Muscle of leg (tissue), 11 donors: Measurements from ENCODE around the gene MFSD8. TPM values are rescaled to one million over a fixed set of nuclear protein-coding genes. Genes with fewer than 3 reads are reported as not detected.
"Not testable (repeated sequence)": the region's sequence is repeated elsewhere in the genome, so short reads cannot be mapped to it uniquely, and the experiment has no call there.

Experiments used
- DNase-seq: peaks from one replicate; pipeline ENCODE4 v3.0.0; 2013
- H3K27ac ChIP-seq: one replicate; pipeline ENCODE4 v1.5.1; 2013; ENCODE audit warnings: mild to moderate bottlenecking, low read length, control low read depth
- H3K27me3 ChIP-seq: one replicate; pipeline ENCODE4 v1.6.1; 2013; ENCODE audit warnings: low read length; ENCODE audit not compliant: control insufficient read depth, insufficient read depth
- H3K36me3 ChIP-seq: one replicate; pipeline ENCODE4 v1.6.1; 2013; ENCODE audit warnings: low read length; ENCODE audit not compliant: control insufficient read depth, insufficient read depth
- H3K4me1 ChIP-seq: one replicate; pipeline ENCODE4 v1.6.1; 2013; ENCODE audit warnings: low read length; ENCODE audit not compliant: control insufficient read depth, insufficient read depth
- H3K4me3 ChIP-seq: one replicate; pipeline ENCODE4 v1.5.1; 2013; ENCODE audit warnings: low read length, control low read depth
- H3K9me3 ChIP-seq: replicated peaks from 2 replicates; pipeline ENCODE4 v1.6.1; 2013; ENCODE audit warnings: low read depth, low read length; ENCODE audit not compliant: control insufficient read depth
- WGBS: methylation state at CpG from one replicate; pipeline ENCODE4 v1.1.5; 2013; ENCODE audit warnings: missing lambda C conversion rate; ENCODE audit not compliant: insufficient coverage; 5-methylcytosine and 5-hydroxymethylcytosine counted together
- polyA plus RNA-seq, 8 donors: library from polyadenylated mRNA; unstranded; fragments of 120-200 nt; gene quantifications; one replicate each; pipeline versions ENCODE4 v1.2.1 to v1.2.3, GENCODE V29; 2013; ENCODE audit warnings: inconsistent platforms in 1 of 8, low replicate concordance in 1 of 8; ENCODE audit not compliant: insufficient read length in 8 of 8, insufficient read depth in 1 of 8
- total RNA-seq: library from RNA; stranded (reverse); fragments of 120-200 nt; gene quantifications from one replicate; pipeline ENCODE4 v1.2.4, GENCODE V29; 2013

The MFSD8 gene
- total and polyA plus RNA-seq, 9 donors, result 12.5 to 22.8 (median 15.7) TPM

DNA sequence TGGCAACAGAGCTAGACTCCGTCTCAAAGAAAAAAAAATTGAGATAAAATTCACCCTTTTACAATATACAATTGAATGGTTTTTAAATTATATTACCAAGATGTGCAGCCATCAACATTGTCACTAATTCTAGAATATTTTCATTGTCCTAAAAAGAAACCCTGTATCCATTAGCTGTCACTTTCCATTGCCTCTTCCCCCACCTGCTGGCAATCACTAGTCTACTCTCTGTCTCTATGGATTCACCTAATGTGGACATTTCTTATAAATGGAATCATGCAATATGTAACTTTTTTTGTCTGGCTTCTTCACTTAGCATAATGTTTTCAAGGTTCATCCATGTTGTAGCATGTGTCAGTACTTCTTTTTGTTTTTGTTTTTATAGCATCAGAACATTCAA, 21.0 kb upstream of the MFSD8 start:
- WGBS, result no CpG with 5 or more reads among the region's 1 CpG
- H3K4me3 ChIP-seq, result no peak overlapping the region
- no peaks in the 10 kb centered on the region for H3K27me3 ChIP-seq
- no peak for DNase-seq
- no peaks in the 10 kb centered on the region for H3K4me1 ChIP-seq
- H3K9me3 ChIP-seq, result no peaks in the 10 kb centered on the region
- no peak overlapping the region for H3K27ac ChIP-seq
- peaks cover 10% of the 10 kb centered on the region for H3K36me3 ChIP-seq

DNA sequence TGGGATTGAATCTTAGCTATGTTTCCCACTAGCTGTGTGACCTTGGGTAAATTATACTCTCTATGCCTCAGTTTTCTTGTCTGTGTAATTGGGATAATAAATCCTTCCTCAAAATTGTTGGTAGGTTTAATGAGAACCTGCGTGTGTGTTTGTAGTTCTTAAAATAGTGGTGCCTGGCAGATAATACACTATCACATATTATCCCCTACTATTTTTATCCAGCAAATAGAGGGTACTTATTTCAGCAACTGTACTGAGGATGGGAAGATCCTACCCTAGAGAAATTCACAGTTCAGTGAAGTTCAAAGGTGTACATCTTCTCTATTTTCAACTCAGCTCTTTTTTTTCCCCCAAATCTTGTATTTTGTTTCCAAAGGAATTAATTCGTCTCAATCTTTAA, 17.5 kb upstream of the MFSD8 start:
- H3K36me3 ChIP-seq, result peaks cover 6% of the 10 kb centered on the region
- H3K4me3 ChIP-seq, result no peak overlapping the region
- WGBS, result no CpG with 5 or more reads among the region's 2 CpGs
- no peaks in the 10 kb centered on the region for H3K27me3 ChIP-seq
- no peak for DNase-seq
- no peaks in the 10 kb centered on the region for H3K4me1 ChIP-seq
- H3K27ac ChIP-seq, result no peak overlapping the region
- H3K9me3 ChIP-seq, result peaks cover 6% of the 10 kb centered on the region

DNA sequence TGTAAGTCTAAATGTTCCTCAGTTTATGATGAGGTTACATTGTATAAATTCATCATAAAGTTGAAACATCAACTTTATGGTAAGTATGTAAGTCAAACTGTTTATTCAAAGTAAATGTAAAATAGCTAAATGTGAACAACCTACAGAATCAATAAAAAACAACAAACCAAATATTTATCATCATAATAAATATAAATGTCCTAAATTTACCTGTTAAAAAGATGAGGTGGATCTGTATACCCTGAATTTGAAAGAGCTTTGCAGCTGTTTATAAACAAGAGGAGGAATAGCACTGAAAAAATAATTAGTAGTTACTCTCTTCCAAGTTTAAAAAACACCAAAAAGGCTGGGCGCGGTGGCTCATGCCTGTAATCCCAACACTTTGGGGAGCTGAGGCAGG, 14.0 kb upstream of the MFSD8 start:
- Histone ChIP-seq H3K9me3 (peaks cover 6% of the 10 kb centered on the region), H3K4me1 (no peaks in the 10 kb centered on the region), H3K36me3 (no peaks in the 10 kb centered on the region), H3K27me3 (no peaks in the 10 kb centered on the region), H3K4me3 (no peak overlapping the region), H3K27ac (no peak overlapping the region)
- 92% methylated on average over 2 of the region's 2 CpGs for WGBS
- no peak for DNase-seq

- DNase-seq, result no peak
- Histone ChIP-seq H3K27me3 (no peaks in the 10 kb centered on the region), H3K9me3 (peaks cover 6% of the 10 kb centered on the region), H3K4me3 (no peak overlapping the region), H3K4me1 (no peaks in the 10 kb centered on the region), H3K27ac (no peak overlapping the region), H3K36me3 (peaks cover 8% of the 10 kb centered on the region)
- no CpG with 5 or more reads among the region's 2 CpGs for WGBS
Measured at GRCh38 chr4:127975121-127975770, 10.3 kb upstream of the MFSD8 start.

GRCh38 chr4:127970925-127971324, 6.0 kb upstream of the MFSD8 start:
- not testable (repeated sequence) for H3K4me3 ChIP-seq, H3K4me1 ChIP-seq, DNase-seq, H3K36me3 ChIP-seq, H3K27ac ChIP-seq, H3K27me3 ChIP-seq, H3K9me3 ChIP-seq
- WGBS, result 90% methylated on average over 2 of the region's 4 CpGs

GRCh38 chr4:127968586-127968985, 3.6 kb upstream of the MFSD8 start:
- H3K27ac ChIP-seq, result no peak overlapping the region
- H3K9me3 ChIP-seq, result no peaks in the 10 kb centered on the region
- no peaks in the 10 kb centered on the region for H3K27me3 ChIP-seq
- WGBS, result no CpG with 5 or more reads among the region's 2 CpGs
- peaks cover 2% of the 10 kb centered on the region for H3K4me1 ChIP-seq
- H3K4me3 ChIP-seq, result no peak overlapping the region
- H3K36me3 ChIP-seq, result peaks cover 8% of the 10 kb centered on the region
- DNase-seq, result no peak

DNA sequence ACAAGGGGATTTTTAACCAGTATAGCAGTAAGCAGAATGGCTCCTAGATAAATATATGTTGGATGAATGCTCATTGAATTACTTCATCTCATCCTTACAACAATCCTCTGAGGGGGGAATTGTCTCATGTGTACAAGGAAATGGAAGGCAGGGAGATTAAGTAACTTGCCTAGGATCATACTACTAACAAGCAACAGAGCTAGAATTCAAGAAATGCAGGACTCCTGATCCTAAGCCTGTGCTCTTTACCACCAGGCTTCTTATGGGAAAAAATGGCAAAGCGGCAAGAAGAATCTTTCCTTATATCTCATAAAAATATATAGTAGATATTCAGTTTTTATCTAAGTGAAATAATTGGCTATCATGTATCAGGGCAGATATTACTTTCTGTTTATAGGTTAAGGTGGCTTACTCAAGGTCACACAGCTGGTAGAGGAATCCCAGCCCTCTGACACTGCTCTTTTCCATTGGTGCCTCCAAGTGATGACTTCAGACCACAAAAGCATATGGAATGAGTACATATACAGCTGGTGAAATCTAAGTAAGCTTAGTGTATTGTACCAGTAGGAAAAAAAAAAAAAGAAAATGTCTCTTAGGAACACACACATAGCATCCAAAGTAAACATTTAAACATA, 2.3 kb upstream of the MFSD8 start:
- WGBS, result no CpG with 5 or more reads among the region's 1 CpG
- H3K4me1 ChIP-seq, result peaks cover 2% of the 10 kb centered on the region
- peak; percentile 32 for DNase-seq
- H3K27ac ChIP-seq, result peak overlapping the region; percentile 25
- no peak overlapping the region for H3K4me3 ChIP-seq
- H3K9me3 ChIP-seq, result no peaks in the 10 kb centered on the region
- no peaks in the 10 kb centered on the region for H3K27me3 ChIP-seq
- no peaks in the 10 kb centered on the region for H3K36me3 ChIP-seq

DNA sequence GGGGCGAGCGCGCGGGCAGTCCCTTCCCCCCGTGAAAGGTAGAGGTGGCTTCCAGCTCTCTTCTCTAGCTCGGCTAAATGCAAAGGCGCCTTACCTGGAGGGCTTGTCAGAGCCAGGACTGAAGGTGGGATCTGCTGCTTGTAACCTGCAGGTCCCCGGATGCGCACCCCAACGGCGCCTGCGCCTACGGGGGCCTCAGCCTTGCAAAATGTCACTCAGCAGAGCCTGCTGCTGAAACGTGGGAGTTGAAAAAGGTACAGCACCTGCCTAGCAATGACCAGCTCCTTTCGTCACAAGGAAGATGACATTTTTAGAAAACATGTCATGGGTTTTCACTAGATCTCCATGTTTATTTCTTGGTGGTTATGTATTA, 816 bp upstream of the MFSD8 start:
- H3K27me3 ChIP-seq, result no peaks in the 10 kb centered on the region
- no peaks in the 10 kb centered on the region for H3K9me3 ChIP-seq
- peak; percentile 48 for DNase-seq
- H3K27ac ChIP-seq, result peak overlapping the region; percentile 98
- no peaks in the 10 kb centered on the region for H3K36me3 ChIP-seq
- peaks cover 2% of the 10 kb centered on the region for H3K4me1 ChIP-seq
- WGBS, result 0% methylated on average over 9 of the region's 15 CpGs
- peak overlapping the region; percentile 92 for H3K4me3 ChIP-seq

DNA sequence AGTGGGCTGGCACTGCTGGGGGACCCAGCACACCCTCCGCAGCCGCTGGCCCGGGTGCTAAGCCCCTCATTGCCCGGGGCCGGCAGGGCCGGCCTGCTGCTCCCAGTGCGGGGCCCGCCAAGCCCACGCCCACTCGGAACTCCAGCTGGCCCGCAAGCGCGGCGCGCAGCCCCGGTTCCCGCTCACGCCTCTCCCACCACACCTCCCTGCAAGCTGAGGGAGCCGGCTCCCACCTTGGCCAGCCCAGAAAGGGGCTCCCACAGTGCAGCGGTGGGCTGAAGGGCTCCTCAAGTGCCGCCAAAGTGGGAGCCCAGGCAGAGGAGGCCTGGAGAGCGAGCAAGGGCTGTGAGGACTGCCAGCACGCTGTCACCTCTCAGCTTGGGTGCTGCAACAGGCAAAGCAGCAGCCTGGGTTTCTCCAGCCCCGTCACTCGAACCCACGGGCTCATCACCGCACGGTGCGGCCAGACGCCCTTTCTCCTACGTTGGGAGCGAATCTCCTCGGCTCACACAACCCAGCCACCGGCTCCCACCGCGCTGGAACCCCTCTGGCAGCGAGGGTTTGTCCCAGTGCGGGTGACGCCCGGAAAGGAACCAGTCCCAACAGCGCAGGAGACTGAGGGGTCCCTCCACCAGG, 429 bp downstream of the MFSD8 start:
- H3K27ac ChIP-seq, result peak overlapping the region; percentile 98
- WGBS, result under 1% methylated on average over 40 of the region's 41 CpGs
- DNase-seq, H3K27me3 ChIP-seq, H3K36me3 ChIP-seq, H3K9me3 ChIP-seq, H3K4me1 ChIP-seq: not testable (repeated sequence)
- peak overlapping the region; percentile 92 for H3K4me3 ChIP-seq

DNA sequence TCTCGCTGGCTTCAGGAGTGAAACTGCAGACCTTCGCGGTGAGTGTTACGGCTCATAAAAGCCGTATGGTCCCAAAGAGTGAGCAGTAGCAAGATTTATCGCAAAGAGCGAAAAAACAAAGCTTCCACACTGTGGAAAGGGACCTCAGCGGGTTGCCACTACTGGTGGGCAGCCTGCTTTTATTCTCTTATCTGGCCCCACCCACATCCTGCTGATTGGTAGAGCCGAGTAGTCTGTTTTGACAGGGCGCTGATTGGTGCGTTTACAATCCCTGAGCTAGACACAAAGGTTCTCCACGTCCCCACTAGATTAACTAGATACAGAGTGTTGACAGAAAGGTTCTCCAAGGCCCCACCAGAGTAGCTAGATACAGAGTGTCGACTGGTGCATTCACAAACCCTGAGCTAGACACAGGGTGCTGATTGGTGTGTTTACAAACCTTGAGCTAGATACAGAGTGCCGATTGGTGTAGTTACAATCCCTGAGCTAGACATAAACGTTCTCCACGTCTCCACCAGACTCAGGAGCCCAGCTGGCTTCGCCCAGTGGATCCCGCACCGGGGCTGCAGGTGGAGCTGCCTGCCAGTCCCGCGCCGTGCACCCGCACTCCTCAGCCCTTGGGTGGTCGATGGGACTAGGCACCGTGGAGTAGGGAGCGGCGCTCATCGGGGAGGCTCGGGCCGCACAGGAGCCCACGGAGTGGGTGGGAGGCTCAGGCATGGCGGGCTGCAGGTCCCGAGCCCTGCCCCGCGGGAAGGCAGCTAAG, 1.2 kb downstream of the MFSD8 start:
- H3K27ac ChIP-seq, H3K36me3 ChIP-seq, H3K9me3 ChIP-seq, H3K4me1 ChIP-seq, H3K27me3 ChIP-seq: not testable (repeated sequence)
- peak overlapping the region; percentile 92 for H3K4me3 ChIP-seq
- DNase-seq, result peak; percentile 5
- 98% methylated on average over 7 of the region's 35 CpGs for WGBS
